ENCODE measurements around the gene PDE3A.
"Not testable (repeated sequence)": the region's sequence is repeated elsewhere in the genome, so short reads cannot be mapped to it uniquely, and the experiment has no call there.

The PDE3A gene

GRCh38 chr12:20560935-20561334, 192.6 kb downstream of the PDE3A start:
- FAIRE-seq: no peak

- peak; percentile 82 for FAIRE-seq
These were observed 193.5 kb downstream of the PDE3A start for GRCh38 chr12:20561871-20562270.

DNA sequence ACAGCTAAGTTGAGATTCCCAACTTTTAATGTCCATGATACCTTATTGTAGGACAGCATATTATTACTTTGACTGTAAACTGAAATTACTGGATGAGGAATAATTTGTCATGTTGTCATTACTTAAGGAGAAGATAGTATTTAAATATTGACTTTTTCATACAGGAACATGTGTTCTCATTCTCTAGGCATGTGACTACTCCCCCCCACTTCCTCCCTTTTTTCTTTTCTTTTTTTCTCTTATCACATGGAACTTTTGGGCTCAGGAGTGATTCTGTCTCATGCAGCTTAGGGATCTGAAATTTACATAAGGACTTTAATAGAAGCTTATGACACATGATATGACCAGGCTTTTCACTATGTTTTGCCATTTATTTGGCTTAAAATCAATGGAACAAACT, 199.1 kb downstream of the PDE3A start:
- no peak for FAIRE-seq

GRCh38 chr12:20572451-20572850, 204.1 kb downstream of the PDE3A start:
- FAIRE-seq: no peak

GRCh38 chr12:20576528-20576927, 208.2 kb downstream of the PDE3A start:
- no peak for FAIRE-seq

- no peak for FAIRE-seq
These were observed 208.7 kb downstream of the PDE3A start for GRCh38 chr12:20577054-20577453.

DNA sequence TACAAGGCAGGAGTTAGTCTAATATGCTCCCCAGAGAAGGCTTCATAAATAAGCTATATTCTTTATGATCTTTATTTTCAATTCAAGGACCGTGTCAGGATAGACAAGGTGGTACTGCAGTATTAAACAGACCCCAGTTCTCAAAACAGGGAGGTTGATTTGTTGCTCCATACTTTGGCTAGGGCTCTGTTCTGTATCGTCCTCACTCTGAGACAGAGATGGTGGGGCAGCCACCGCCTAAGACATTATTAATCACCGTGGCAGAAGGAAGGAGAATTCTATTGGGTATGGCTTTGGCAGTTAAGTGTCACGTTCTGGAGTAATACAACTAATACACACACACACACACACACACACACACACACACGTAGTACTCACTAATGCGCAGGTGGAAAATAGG, 209.8 kb downstream of the PDE3A start:
- FAIRE-seq: no peak

DNA sequence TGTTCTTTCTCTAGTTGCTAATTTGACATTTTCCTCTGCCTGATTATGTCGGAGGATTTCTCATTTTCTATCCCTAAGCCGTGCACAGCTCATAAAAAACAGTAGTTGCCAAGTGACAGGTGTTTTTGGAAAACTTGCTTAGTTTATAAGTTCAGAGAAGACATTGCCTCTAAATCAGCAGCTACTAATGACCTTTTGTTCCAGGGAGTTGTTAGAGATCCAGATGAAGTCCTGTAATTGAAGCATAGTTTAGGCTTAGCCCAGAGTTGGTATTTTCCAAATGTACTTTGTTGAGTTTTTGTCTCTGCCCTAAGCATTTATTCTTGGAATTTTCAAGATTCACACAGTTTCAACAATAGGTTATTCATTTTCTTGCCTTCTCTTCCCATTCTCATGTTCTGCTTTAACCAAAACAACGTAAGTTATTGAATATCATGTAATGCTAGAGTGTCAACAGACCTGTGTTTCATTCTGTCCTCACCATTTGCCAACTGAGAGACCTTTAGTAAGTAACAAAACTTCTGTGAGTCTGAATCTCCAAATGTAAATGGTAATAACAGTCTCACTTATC, 216.8 kb downstream of the PDE3A start:
- no peak for FAIRE-seq

DNA sequence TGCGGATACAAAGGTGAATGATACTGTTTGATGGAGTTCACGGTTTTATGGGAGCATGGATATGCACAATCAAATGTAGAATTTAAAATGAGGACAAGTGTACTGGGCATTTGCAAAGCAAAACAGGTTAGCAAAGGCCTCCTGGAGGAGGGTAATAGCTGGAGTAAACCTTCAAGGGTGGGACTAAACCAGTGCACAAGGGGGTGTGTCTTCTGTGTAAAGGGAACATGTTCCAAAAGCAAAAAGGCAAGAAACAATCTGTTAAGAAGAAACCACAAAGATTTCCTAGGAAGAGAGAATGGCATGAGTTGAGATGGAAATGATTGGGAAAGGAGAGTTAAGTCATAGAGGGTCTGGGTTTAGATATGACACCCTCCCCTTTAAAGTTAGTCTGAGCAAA, 217.6 kb downstream of the PDE3A start:
- no peak for FAIRE-seq

- no peak for FAIRE-seq
These were observed 219.7 kb downstream of the PDE3A start for GRCh38 chr12:20588042-20588441.

- no peak for FAIRE-seq
These were observed 222.2 kb downstream of the PDE3A start for GRCh38 chr12:20590570-20590969.

DNA sequence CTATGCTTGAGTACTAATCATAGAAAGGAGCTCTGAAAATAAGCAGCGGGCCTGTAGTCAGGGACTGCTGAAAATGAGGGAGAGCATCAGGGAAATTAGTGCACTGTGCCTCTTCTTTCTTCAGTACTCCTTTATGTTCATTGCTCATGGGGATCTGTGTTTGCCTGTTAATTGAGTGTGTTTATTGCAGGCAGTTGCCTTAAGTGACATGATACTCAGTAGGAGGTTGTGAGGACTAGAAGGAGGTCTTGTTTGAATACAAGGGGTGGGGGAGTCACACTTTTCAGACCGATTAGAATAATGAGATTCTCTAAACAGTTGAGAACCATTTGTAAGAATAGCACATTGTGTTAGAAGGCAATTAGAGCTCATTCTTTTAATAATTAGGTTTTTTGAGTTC, 224.2 kb downstream of the PDE3A start:
- no peak for FAIRE-seq

- FAIRE-seq: no peak
These were observed 225.3 kb downstream of the PDE3A start for GRCh38 chr12:20593611-20594010.

DNA sequence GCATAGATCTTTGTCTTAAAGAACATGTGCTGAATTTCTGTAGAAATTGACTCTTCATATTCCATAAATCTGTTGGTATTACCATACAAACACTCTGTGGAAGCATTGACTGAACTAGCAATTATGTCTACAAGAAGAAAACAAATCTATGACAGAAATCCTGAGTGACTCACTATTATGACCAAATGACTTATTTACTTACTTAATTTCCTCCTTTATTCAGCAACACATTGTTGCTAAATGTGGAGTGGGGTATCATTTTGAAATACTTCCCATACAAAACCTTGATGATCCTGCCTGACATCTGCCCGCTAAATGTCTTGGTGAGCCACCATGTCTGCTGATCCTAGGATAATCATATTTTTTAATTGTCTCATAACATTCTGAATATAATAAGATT, 227.7 kb downstream of the PDE3A start:
- no peak for FAIRE-seq

GRCh38 chr12:20599757-20600156, 231.4 kb downstream of the PDE3A start:
- FAIRE-seq: no peak

GRCh38 chr12:20601668-20602280, 233.4 kb downstream of the PDE3A start:
- peak; percentile 95 for FAIRE-seq

DNA sequence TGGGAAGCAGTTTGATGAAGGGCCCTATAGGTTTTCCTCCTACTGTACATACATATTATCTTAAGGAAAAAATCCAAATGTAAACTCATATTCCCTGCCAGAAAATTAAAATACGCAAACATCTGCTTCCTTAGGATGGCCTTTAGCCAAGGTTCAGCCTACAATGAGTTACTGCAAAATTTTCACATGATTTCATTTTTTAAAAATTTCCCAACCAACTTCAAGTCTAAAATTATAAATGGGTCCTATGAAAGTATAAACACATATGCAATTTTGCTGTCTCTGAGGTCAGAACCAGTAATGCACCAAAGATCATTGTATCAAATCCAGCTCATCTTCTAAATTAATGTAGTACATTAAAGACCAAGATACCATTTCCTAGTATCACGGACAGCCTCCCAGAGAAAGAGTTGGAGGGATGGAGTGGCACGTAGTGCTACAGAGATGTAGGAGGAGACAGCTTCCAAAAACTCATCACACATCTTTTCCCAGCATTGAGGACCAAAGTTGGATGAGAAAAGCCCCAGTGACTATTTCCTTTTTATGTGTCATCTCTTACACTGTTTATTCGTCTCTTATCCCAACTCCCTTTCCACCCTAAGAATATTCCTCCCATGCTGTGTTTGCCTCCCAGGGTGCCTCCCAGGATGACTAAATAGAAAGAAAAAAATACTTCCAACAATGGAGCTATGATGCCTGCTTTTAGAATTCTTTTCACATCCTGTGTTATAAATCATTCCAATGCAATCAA, 234.5 kb downstream of the PDE3A start:
- FAIRE-seq: no peak

DNA sequence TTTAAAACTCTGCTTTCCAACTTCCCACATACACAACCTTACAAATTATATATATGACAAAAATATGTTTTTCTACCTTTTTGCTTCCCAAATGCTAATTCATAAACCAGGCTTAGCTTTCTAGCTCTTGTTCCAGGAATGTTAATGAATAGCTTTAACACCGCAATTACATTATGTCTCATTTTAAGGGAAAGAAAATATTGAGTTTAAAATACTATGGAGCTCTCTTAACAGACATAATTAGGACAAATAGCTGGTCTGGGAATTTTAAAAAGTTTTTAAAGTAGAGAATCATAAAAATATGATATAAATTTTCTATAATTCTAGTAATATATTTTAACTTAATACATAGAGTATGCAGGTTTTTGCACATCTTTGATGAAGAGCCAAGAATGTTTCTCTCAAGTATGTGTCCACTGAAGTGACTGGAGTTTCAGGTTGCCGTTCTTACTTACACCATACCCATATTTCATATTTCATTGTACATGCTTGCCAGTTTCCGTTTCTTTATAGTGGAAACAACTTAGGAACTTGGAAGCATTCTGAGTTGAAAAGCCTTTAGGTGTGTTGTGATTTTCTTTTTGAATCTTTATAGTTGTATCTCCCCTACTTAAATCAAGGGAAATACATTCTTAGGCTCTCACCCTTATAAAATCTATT, 236.2 kb downstream of the PDE3A start:
- no peak for FAIRE-seq

DNA sequence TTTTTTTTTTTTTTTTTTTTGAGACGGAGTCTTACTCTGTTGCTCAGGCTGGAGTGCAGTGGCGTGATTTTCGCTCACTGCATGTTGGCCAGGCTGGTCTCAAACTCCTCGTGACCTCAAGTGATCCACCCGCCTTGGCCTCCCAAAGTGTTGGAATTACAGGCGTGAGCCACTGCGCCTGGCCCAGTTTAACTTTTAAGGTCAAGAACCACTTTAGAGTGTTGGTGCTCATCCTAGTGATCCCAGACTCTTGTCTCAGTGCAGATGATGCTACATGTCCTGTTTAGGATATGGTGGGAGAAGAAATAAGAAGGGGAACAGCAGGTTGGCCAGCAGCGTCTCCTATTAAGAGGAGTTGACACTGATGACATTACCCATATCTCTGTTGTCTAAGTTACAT, 246.7 kb downstream of the PDE3A start:
- FAIRE-seq: not testable (repeated sequence)

GRCh38 chr12:20616093-20616492, 247.8 kb downstream of the PDE3A start:
- no peak for FAIRE-seq

DNA sequence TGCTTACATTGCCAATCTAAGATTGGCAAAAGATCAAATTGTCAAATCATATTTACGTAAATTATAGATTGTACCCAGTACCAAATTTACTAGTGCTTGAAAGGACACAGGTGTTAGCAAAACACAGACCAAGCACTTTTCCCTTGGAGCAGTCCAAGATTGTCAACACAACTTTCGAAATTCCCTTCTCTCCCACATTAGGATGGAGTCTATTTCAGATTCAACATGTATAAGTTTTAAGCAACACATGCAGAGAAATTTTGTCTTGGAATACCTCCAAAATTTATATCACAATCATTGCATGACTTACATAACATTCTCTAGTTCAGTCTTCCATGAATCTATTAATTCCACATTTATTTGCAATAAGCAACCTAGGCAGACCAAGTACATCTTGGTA, 251.9 kb downstream of the PDE3A start:
- no peak for FAIRE-seq

- FAIRE-seq: no peak
These were observed 256.4 kb downstream of the PDE3A start for GRCh38 chr12:20624718-20625117.

DNA sequence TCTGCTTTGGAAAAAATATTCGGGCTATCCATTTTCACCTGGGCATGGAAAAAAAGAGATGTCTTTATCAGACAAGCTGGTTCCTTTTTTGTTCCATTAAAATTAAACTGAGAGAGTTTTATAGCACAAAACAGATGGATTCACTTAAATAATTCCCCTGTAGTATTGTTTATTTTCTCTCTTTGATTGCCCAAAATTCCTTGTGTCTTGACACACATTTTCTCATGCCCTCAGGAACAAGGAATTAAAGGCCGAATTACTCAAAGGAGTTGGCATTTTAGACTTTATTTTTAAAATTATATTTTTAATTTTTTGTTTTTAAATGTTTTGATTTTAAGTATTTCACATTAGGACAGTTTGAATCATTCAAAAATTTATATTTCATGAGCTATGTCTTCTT, 257.2 kb downstream of the PDE3A start:
- no peak for FAIRE-seq
